Keratinocyte (primary cell): ENCODE results near the gene GGA2. TPM values are rescaled to one million over a fixed set of nuclear protein-coding genes. Genes with fewer than 3 reads are reported as not detected.

Source experiments
- DNase-seq: peaks from one replicate; pipeline ENCODE4 v3.0.0-alpha.2; 2011; ENCODE audit warnings: low read depth, missing footprints, low spot score
- FAIRE-seq: peaks from 2 replicates; lab custom pipeline; 2011; peaks lifted over from hg19 to GRCh38; lab: Jason Lieb, UNC
- H2AFZ ChIP-seq: 2 replicates; pipeline ENCODE4 v1.6.0; 2012; ENCODE audit warnings: low read length, control low read depth, inconsistent platforms; ENCODE audit not compliant: control insufficient read depth
- H3K27ac ChIP-seq: 2 replicates; pipeline ENCODE4 v1.5.1; 2011; ENCODE audit warnings: low read length; ENCODE audit not compliant: control insufficient read depth, insufficient read depth
- H3K27me3 ChIP-seq: 3 replicates; pipeline ENCODE4 v1.6.0; 2011; ENCODE audit warnings: low read length; ENCODE audit not compliant: control insufficient read depth, insufficient read depth; ENCODE audit errors: extremely low read depth
- H3K36me3 ChIP-seq, 2 experiments: 2 replicates in 1 of 2; 3 replicates in 1 of 2; pipeline ENCODE4 v1.5.1; 2011; ENCODE audit warnings: low read length in 2 of 2, mild to moderate bottlenecking in 1 of 2; ENCODE audit not compliant: control insufficient read depth in 2 of 2, insufficient read depth in 2 of 2; ENCODE audit errors: extremely low read depth in 1 of 2
- H3K4me1 ChIP-seq: 3 replicates; pipeline ENCODE4 v1.5.1; 2011; ENCODE audit warnings: low read length; ENCODE audit not compliant: control insufficient read depth, insufficient read depth; ENCODE audit errors: extremely low read depth
- H3K4me2 ChIP-seq: 3 replicates; pipeline ENCODE4 v1.6.0; 2011; ENCODE audit warnings: low read depth, low read length; ENCODE audit not compliant: control insufficient read depth, insufficient read depth; ENCODE audit errors: extremely low read depth
- H3K4me3 ChIP-seq, 3 experiments: fragments of 200-600 bp in 1 of 3; sonication (generic) in 1 of 3; 2 replicates in 2 of 3; 3 replicates in 1 of 3; pipeline ENCODE4 v1.5.1; 2011 to 2016; ENCODE audit warnings: low read length in 3 of 3, mild to moderate bottlenecking in 3 of 3, control low read depth in 2 of 3, inconsistent platforms in 1 of 3, low read depth in 1 of 3, mixed read lengths in 1 of 3, mixed run types in 1 of 3, moderate library complexity in 1 of 3; ENCODE audit not compliant: control insufficient read depth in 2 of 3, insufficient read depth in 2 of 3; ENCODE audit errors: extremely low read depth in 1 of 3
- H3K79me2 ChIP-seq: 2 replicates; pipeline ENCODE4 v1.6.0; 2012; ENCODE audit warnings: low read length; ENCODE audit not compliant: control insufficient read depth, insufficient read depth
- H3K9ac ChIP-seq: 3 replicates; pipeline ENCODE4 v1.6.0; 2011; ENCODE audit warnings: low read length; ENCODE audit not compliant: control insufficient read depth, insufficient read depth; ENCODE audit errors: extremely low read depth
- H3K9me1 ChIP-seq: 3 replicates; pipeline ENCODE4 v1.6.0; 2011; ENCODE audit warnings: low read length; ENCODE audit not compliant: control insufficient read depth, insufficient read depth; ENCODE audit errors: extremely low read depth
- H3K9me3 ChIP-seq: 2 replicates; pipeline ENCODE4 v1.5.1; 2012; ENCODE audit warnings: low read depth, low read length; ENCODE audit not compliant: control insufficient read depth
- H4K20me1 ChIP-seq: 3 replicates; pipeline ENCODE4 v1.6.0; 2011; ENCODE audit warnings: low read length; ENCODE audit not compliant: control insufficient read depth, insufficient read depth; ENCODE audit errors: extremely low read depth
- EZH2 ChIP-seq: IDR thresholded peaks from one replicate; pipeline ENCODE4 v1.6.1; 2012; ENCODE audit warnings: inconsistent platforms, mild to moderate bottlenecking, low read length, moderate library complexity
- dilution Hi-C: fragments of 300-500 bp; cut with MboI; formaldehyde crosslinking; loops from one replicate; pipeline ENCODE4 v1.7.0; 2020; ENCODE audit warnings: low sequenced_read_pairs; ENCODE audit not compliant: extremely low pct_ligation_motif_present
- polyA plus RNA-seq, 5 experiments: library from polyadenylated mRNA; depleted of rRNA in 3 of 5; stranded (reverse) in 3 of 5; stranded (forward) in 1 of 5; unstranded in 1 of 5; fragments of >200 nt; gene quantifications; 1 replicate in 1 of 5; 2 replicates in 3 of 5; 3 replicates in 1 of 5; pipeline versions ENCODE4 v1.2.1 to v1.2.3, GENCODE V29; 2011 to 2012; ENCODE audit warnings: missing spikeins in 2 of 5, low read depth in 1 of 5, low replicate concordance in 1 of 5
- TF ChIP-seq, protein P1 (sequence below), 3 experiments: IDR thresholded peaks in 1 of 3; conservative IDR thresholded peaks in 1 of 3; optimal IDR thresholded peaks in 1 of 3; 2 replicates in 2 of 3; 3 replicates in 1 of 3; pipeline versions ENCODE3 to v1.5.1; 2011; ENCODE audit warnings: low read length in 3 of 3, mild to moderate bottlenecking in 3 of 3, moderate library complexity in 2 of 3, control low read depth in 1 of 3, inconsistent platforms in 1 of 3; ENCODE audit not compliant: insufficient read depth in 2 of 3; ENCODE audit errors: extremely low read depth in 1 of 3

GGA2 gene
- polyA plus RNA-seq, 1 donor (not counting 4 experiments of a cell fraction or from before 2014, with no cell fraction given): 54.1 TPM

- Histone ChIP-seq H3K4me1 (peaks cover 64% of the 10 kb centered on the region), H4K20me1 (peaks cover 19% of the 10 kb centered on the region)
- DNase-seq: no peak
These were observed 7.8 kb downstream of the GGA2 start for GRCh38 chr16:23502466-23502865.

GRCh38 chr16:23501291-23501690 lies 9.0 kb downstream of the GGA2 start:
- peak overlapping the region; percentile 68 for H3K4me2 ChIP-seq
- peak overlapping the region; percentile 24 for H3K9ac ChIP-seq
- peak overlapping the region; percentile 75 for H3K27ac ChIP-seq
- peaks cover 76% of the 10 kb centered on the region for H3K4me1 ChIP-seq
- FAIRE-seq (peak; percentile 52), DNase-seq (no peak)
- H3K9me1 ChIP-seq: peaks cover 4% of the 10 kb centered on the region
- dilution Hi-C loops: no loop called here
- TF ChIP-seq, protein P1, sequence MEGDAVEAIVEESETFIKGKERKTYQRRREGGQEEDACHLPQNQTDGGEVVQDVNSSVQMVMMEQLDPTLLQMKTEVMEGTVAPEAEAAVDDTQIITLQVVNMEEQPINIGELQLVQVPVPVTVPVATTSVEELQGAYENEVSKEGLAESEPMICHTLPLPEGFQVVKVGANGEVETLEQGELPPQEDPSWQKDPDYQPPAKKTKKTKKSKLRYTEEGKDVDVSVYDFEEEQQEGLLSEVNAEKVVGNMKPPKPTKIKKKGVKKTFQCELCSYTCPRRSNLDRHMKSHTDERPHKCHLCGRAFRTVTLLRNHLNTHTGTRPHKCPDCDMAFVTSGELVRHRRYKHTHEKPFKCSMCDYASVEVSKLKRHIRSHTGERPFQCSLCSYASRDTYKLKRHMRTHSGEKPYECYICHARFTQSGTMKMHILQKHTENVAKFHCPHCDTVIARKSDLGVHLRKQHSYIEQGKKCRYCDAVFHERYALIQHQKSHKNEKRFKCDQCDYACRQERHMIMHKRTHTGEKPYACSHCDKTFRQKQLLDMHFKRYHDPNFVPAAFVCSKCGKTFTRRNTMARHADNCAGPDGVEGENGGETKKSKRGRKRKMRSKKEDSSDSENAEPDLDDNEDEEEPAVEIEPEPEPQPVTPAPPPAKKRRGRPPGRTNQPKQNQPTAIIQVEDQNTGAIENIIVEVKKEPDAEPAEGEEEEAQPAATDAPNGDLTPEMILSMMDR (optimal IDR thresholded peaks at IDR 0.05 in 1 of 3, IDR thresholded peaks at IDR 0.05 in 1 of 3, conservative IDR thresholded peaks at IDR 0.05 in 1 of 3; ENCODE audit: extremely low read depth in 1 of 3, insufficient read depth in 2 of 3, low read length in 3 of 3): no peak
- TF ChIP-seq EZH2: no peak
- no peaks in the 10 kb centered on the region for H3K27me3 ChIP-seq
- peak overlapping the region in 1 of 3 experiments; percentile 3 for H3K4me3 ChIP-seq
- no peaks in the 10 kb centered on the region for H3K36me3 ChIP-seq
- peaks cover 15% of the 10 kb centered on the region for H4K20me1 ChIP-seq
- peaks cover 49% of the 10 kb centered on the region for H3K79me2 ChIP-seq
- H2AFZ ChIP-seq: no peak overlapping the region
- no peaks in the 10 kb centered on the region for H3K9me3 ChIP-seq

More at GRCh38 chr16:23502466-23502865, 7.8 kb downstream of the GGA2 start:
- Histone ChIP-seq H3K79me2 (peaks cover 57% of the 10 kb centered on the region), H2AFZ (no peak overlapping the region), H3K9me3 (no peaks in the 10 kb centered on the region), H3K27ac (no peak overlapping the region), H3K4me3 (no peak overlapping the region), H3K9ac (no peak overlapping the region), H3K9me1 (peaks cover 2% of the 10 kb centered on the region), H3K4me2 (no peak overlapping the region), H3K36me3 (no peaks in the 10 kb centered on the region), H3K27me3 (no peaks in the 10 kb centered on the region)
- TF ChIP-seq, protein P1 (optimal IDR thresholded peaks at IDR 0.05 in 1 of 3, IDR thresholded peaks at IDR 0.05 in 1 of 3, conservative IDR thresholded peaks at IDR 0.05 in 1 of 3; ENCODE audit: extremely low read depth in 1 of 3, insufficient read depth in 2 of 3, low read length in 3 of 3): no peak
- no peak for TF ChIP-seq EZH2
- dilution Hi-C loops: no loop called here
- FAIRE-seq: no peak
